Measurements from ENCODE around the gene MRPS26.

DNA sequence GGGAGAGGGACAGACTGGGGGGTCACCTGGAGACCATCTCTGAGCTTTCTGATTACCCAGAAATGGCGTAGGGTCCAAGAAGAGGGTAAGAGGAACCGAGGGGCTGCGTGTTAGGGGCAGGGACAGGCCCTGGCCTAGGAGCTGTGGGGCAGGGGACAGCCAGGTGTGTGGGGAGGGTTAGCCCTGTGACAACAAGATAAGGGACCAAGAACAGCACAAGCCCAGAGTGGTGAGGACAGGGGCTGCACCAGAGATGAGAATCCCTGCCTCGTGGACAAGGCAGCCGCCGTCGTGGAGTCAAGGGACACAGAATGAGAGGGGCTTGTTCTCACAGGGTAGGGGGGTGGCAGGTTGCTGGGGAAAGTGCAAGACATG, 39.1 kb downstream of the MRPS26 start:
- TF ChIP-seq, protein P1, sequence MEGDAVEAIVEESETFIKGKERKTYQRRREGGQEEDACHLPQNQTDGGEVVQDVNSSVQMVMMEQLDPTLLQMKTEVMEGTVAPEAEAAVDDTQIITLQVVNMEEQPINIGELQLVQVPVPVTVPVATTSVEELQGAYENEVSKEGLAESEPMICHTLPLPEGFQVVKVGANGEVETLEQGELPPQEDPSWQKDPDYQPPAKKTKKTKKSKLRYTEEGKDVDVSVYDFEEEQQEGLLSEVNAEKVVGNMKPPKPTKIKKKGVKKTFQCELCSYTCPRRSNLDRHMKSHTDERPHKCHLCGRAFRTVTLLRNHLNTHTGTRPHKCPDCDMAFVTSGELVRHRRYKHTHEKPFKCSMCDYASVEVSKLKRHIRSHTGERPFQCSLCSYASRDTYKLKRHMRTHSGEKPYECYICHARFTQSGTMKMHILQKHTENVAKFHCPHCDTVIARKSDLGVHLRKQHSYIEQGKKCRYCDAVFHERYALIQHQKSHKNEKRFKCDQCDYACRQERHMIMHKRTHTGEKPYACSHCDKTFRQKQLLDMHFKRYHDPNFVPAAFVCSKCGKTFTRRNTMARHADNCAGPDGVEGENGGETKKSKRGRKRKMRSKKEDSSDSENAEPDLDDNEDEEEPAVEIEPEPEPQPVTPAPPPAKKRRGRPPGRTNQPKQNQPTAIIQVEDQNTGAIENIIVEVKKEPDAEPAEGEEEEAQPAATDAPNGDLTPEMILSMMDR (IDR thresholded peaks at IDR 0.05), result no peak
- TF ChIP-seq POLR2A (IDR thresholded peaks at IDR 0.05), result no peak

Data from Peyer's patch (tissue), 4 donors.